H1 (cell line): ENCODE data around the gene TCHP. TPM values are rescaled to one million over a fixed set of nuclear protein-coding genes. Genes with fewer than 3 reads are reported as not detected.

Source experiments
- CTCF ChIA-PET: fragments of 300-600 bp; sonication (Branson Sonifier 250); formaldehyde crosslinking; loops from one replicate; lab custom pipeline; 2021; ENCODE audit not compliant: partially characterized antibody; lab: Charles Lee
- POLR2A ChIA-PET: fragments of 300-600 bp; sonication (Branson Sonifier 250); formaldehyde crosslinking; loops from one replicate; lab custom pipeline; 2021; ENCODE audit warnings: inconsistent platforms; ENCODE audit not compliant: partially characterized antibody; lab: Charles Lee
- DNase-seq, 2 experiments: peaks; one replicate each; pipeline versions ENCODE4 v3.0.0 to v3.0.0-alpha.2; 2010 to 2022; ENCODE audit warnings: low spot score in 2 of 2, low read depth in 1 of 2, mixed read lengths in 1 of 2
- FAIRE-seq: peaks from 2 replicates; lab custom pipeline; 2011; peaks lifted over from hg19 to GRCh38; lab: Jason Lieb, UNC
- H2AFZ ChIP-seq: 2 replicates; pipeline ENCODE4 v1.8.1; 2012; ENCODE audit warnings: low read length, inconsistent platforms
- H2AK5ac ChIP-seq: 2 replicates; pipeline ENCODE4 v1.6.1; 2013; ENCODE audit warnings: low read depth, low read length
- H2BK120ac ChIP-seq: replicated peaks from 2 replicates; pipeline ENCODE3; 2013; ENCODE audit warnings: low read depth, low read length, inconsistent platforms
- H2BK12ac ChIP-seq: 2 replicates; pipeline ENCODE4 v1.6.1; 2013; ENCODE audit warnings: low read depth, low read length
- H2BK15ac ChIP-seq: 2 replicates; pipeline ENCODE4 v1.6.1; 2013; ENCODE audit warnings: low read length
- H2BK20ac ChIP-seq: 2 replicates; pipeline ENCODE4 v1.6.1; 2013; ENCODE audit warnings: low read length
- H2BK5ac ChIP-seq: 2 replicates; pipeline ENCODE4 v1.6.1; 2013; ENCODE audit warnings: low read depth, low read length
- H3K14ac ChIP-seq: 2 replicates; pipeline ENCODE4 v1.6.1; 2013; ENCODE audit warnings: inconsistent platforms; ENCODE audit not compliant: insufficient read length
- H3K18ac ChIP-seq: 2 replicates; pipeline ENCODE4 v1.6.1; 2013; ENCODE audit warnings: low read length; ENCODE audit errors: extremely low read depth
- H3K23ac ChIP-seq: 2 replicates; pipeline ENCODE4 v1.6.1; 2013; ENCODE audit warnings: inconsistent platforms; ENCODE audit not compliant: insufficient read length
- H3K23me2 ChIP-seq: 2 replicates; pipeline ENCODE4 v1.6.1; 2013; ENCODE audit warnings: low read depth, low read length
- H3K27ac ChIP-seq: 2 replicates; pipeline ENCODE4 v1.6.1; 2011; ENCODE audit warnings: low read depth, low read length, inconsistent platforms
- H3K27me3 ChIP-seq, 4 experiments: replicated peaks in 1 of 4; 1 replicate in 1 of 4; 2 replicates in 3 of 4; pipeline versions ENCODE4 v1.6.1 to v1.8.1; 2011 to 2013; ENCODE audit warnings: low read length in 3 of 4, mild to moderate bottlenecking in 3 of 4, inconsistent platforms in 2 of 4, mixed read lengths in 2 of 4, moderate library complexity in 1 of 4; ENCODE audit not compliant: control insufficient read depth in 3 of 4, insufficient read depth in 3 of 4; ENCODE audit errors: extremely low read depth in 1 of 4
- H3K36me3 ChIP-seq, 4 experiments: 2 replicates each; pipeline versions ENCODE4 v1.6.1 to v1.8.1; 2011 to 2013; ENCODE audit warnings: mild to moderate bottlenecking in 4 of 4, low read length in 3 of 4, moderate library complexity in 2 of 4, control low read depth in 1 of 4, inconsistent platforms in 1 of 4; ENCODE audit not compliant: insufficient read depth in 4 of 4, control insufficient read depth in 2 of 4
- H3K4ac ChIP-seq: replicated peaks from 2 replicates; pipeline ENCODE3; 2013; ENCODE audit warnings: low read length, low read depth, mixed read lengths, inconsistent platforms; ENCODE audit not compliant: insufficient read length
- H3K4me1 ChIP-seq, 4 experiments: replicated peaks in 1 of 4; 1 replicate in 1 of 4; 2 replicates in 3 of 4; pipeline versions ENCODE4 v1.6.1 to v1.8.1; 2011 to 2013; ENCODE audit warnings: low read length in 3 of 4, inconsistent platforms in 2 of 4, mixed read lengths in 1 of 4; ENCODE audit not compliant: insufficient read depth in 4 of 4, control insufficient read depth in 3 of 4
- H3K4me2 ChIP-seq, 2 experiments: 2 replicates each; pipeline versions ENCODE4 v1.6.1 to v1.8.1; 2011 to 2013; ENCODE audit warnings: low read depth in 2 of 2, low read length in 2 of 2, control low read depth in 1 of 2, inconsistent platforms in 1 of 2, mild to moderate bottlenecking in 1 of 2; ENCODE audit not compliant: insufficient read depth in 1 of 2
- H3K4me3 ChIP-seq, 4 experiments: fragments of 200-600, 300-600 bp in 1 of 4; sonication (generic), shearing (Covaris generic), sonication (Bioruptor Twin) in 1 of 4; 2 replicates each; pipeline versions ENCODE4 v1.5.1 to v1.8.1; 2011 to 2016; ENCODE audit warnings: low read length in 4 of 4, low read depth in 3 of 4, control low read depth in 2 of 4, inconsistent platforms in 2 of 4, mild to moderate bottlenecking in 2 of 4, mixed read lengths in 1 of 4, moderate library complexity in 1 of 4; ENCODE audit not compliant: insufficient read depth in 2 of 4; ENCODE audit errors: extremely low read depth in 1 of 4
- H3K56ac ChIP-seq: replicated peaks from 2 replicates; pipeline ENCODE3; 2013; ENCODE audit warnings: low read depth, mild to moderate bottlenecking, mixed read lengths, low read length, inconsistent platforms; ENCODE audit not compliant: insufficient read length
- H3K79me1 ChIP-seq: 2 replicates; pipeline ENCODE4 v1.6.1; 2013; ENCODE audit warnings: low read depth, low read length, control low read depth
- H3K79me2 ChIP-seq, 2 experiments: 2 replicates each; pipeline versions ENCODE4 v1.6.1 to v1.8.1; 2012 to 2013; ENCODE audit warnings: low read length in 2 of 2, mild to moderate bottlenecking in 2 of 2, inconsistent platforms in 1 of 2; ENCODE audit not compliant: insufficient read depth in 2 of 2, control insufficient read depth in 1 of 2
- H3K9ac ChIP-seq, 4 experiments: replicated peaks in 1 of 4; 1 replicate in 1 of 4; 2 replicates in 3 of 4; pipeline versions ENCODE4 v1.6.1 to v1.8.1; 2011 to 2013; ENCODE audit warnings: low read depth in 3 of 4, low read length in 3 of 4, control low read depth in 2 of 4, mild to moderate bottlenecking in 2 of 4, moderate library complexity in 2 of 4, inconsistent platforms in 1 of 4; ENCODE audit errors: extremely low read depth in 1 of 4
- H3K9me3 ChIP-seq, 2 experiments: 2 replicates each; pipeline versions ENCODE4 v1.6.1 to v1.8.1; 2012 to 2013; ENCODE audit warnings: mild to moderate bottlenecking in 2 of 2, moderate library complexity in 2 of 2, control low read depth in 1 of 2, inconsistent platforms in 1 of 2, low read depth in 1 of 2, low read length in 1 of 2, mixed read lengths in 1 of 2; ENCODE audit not compliant: insufficient read depth in 2 of 2
- H4K20me1 ChIP-seq, 2 experiments: replicated peaks in 1 of 2; 2 replicates each; pipeline versions ENCODE3 to v1.8.1; 2011 to 2013; ENCODE audit warnings: inconsistent platforms in 2 of 2, low read length in 2 of 2, mild to moderate bottlenecking in 1 of 2; ENCODE audit not compliant: insufficient read depth in 2 of 2, control insufficient read depth in 1 of 2
- H4K5ac ChIP-seq: 2 replicates; pipeline ENCODE4 v1.6.1; 2013; ENCODE audit warnings: low read length, low read depth, mixed read lengths, inconsistent platforms; ENCODE audit not compliant: insufficient read length
- H4K8ac ChIP-seq: 2 replicates; pipeline ENCODE4 v1.8.0; 2013; ENCODE audit warnings: mild to moderate bottlenecking, moderate library complexity, low read length, inconsistent platforms; ENCODE audit not compliant: insufficient read depth; ENCODE audit errors: extremely low read depth
- H4K91ac ChIP-seq: replicated peaks from 2 replicates; pipeline ENCODE3; 2013; ENCODE audit warnings: low read length, mixed read lengths, inconsistent platforms; ENCODE audit not compliant: insufficient read length
- BRCA1 ChIP-seq: IDR thresholded peaks from 2 replicates; pipeline ENCODE4 v1.6.1; 2012; ENCODE audit warnings: low read depth, low read length, improper control_type of control experiment
- CTBP2 ChIP-seq: IDR thresholded peaks from 2 replicates; pipeline ENCODE4 v1.7.0; 2011; ENCODE audit warnings: borderline replicate concordance, mild to moderate bottlenecking, moderate library complexity, mixed read lengths, low read length; ENCODE audit not compliant: insufficient read depth, insufficient read length
- KDM4A ChIP-seq: IDR thresholded peaks from one replicate; pipeline ENCODE4 v1.7.1; 2012; ENCODE audit warnings: low read depth, mild to moderate bottlenecking, moderate library complexity, low read length, inconsistent platforms; ENCODE audit not compliant: severe bottlenecking
- TAF1 ChIP-seq: IDR thresholded peaks from 2 replicates; pipeline ENCODE4 v1.6.1; 2011; ENCODE audit warnings: mild to moderate bottlenecking, low read depth, low read length
- WGBS, 2 experiments: shearing (Covaris generic) in 1 of 2; methylation state at CpG; one replicate each; pipeline versions ENCODE4 v1.1.6 to v1.1.7; 2013 to 2015; ENCODE audit warnings: low lambda C conversion rate in 2 of 2, mixed read lengths in 2 of 2, inconsistent platforms in 1 of 2, low coverage in 1 of 2, missing lambda C conversion rate in 1 of 2; ENCODE audit not compliant: insufficient replicate concordance in 2 of 2, insufficient coverage in 1 of 2, insufficient read length in 1 of 2; ENCODE audit errors: extremely low coverage in 1 of 2, missing lambda C conversion rate in 1 of 2; 5-methylcytosine and 5-hydroxymethylcytosine counted together
- polyA plus RNA-seq, 7 experiments: library from polyadenylated mRNA; depleted of rRNA in 3 of 7; stranded (reverse) in 5 of 7; unstranded in 2 of 7; fragments of >200 nt in 5 of 7; fragments of 200-250 nt in 2 of 7; gene quantifications; 1 replicate in 5 of 7; 2 replicates in 1 of 7; 4 replicates in 1 of 7; pipeline versions ENCODE4 v1.2.1 to v1.2.3, GENCODE V29; 2011 to 2013; ENCODE audit warnings: missing spikeins in 2 of 7, mixed read lengths in 2 of 7
- total RNA-seq: library from RNA; stranded (reverse); fragmentation: NEBNext Ultra II Directional; extraction: Animal tissue kit (Norgen Biotek cat#: 25700); gene quantifications from 2 replicates; pipeline ENCODE4 v1.2.1, GENCODE V29; 2021

TCHP gene
- total and polyA plus RNA-seq, 2 of the 8 experiments (the other 6 are each of a cell fraction or from before 2014, with no cell fraction given), result 2.8 to 4.5 TPM

DNA sequence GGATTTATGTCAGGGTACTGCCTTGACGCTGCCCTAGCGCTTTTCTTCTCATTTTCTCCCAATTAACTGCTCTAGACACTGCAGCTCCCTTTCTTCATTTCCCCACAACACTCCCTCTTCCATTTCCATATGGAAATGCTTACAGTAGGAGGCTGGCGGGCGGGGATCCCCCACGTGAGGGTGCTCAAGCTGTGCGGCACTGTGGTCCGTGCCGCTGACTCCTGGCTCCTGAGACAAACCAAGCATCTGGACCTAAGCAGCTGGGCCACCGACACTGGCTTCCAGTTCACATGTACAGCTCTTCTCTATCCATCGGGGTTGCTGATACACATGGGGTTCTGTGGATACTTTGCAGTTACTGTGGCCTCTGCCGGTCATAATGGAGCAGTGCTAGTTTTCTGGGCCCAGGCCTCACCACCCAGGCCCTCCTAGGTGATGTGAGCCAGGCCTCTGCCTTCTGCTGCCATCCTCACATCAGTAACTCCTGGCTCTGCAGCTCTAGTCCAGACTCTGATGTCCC, 20.2 kb downstream of the TCHP start:
- Histone ChIP-seq H2BK20ac (no peak overlapping the region), H4K5ac (no peak overlapping the region), H3K14ac (no peak overlapping the region), H2BK5ac (no peak overlapping the region), H3K27ac (no peak overlapping the region), H4K8ac (no peak overlapping the region), H2BK15ac (no peak overlapping the region), H3K79me1 (no peaks in the 10 kb centered on the region), H3K27me3 (no peaks in the 10 kb centered on the region), H2AK5ac (no peak overlapping the region), H3K9ac (no peak overlapping the region), H2AFZ (no peak overlapping the region), H3K23ac (no peak overlapping the region), H3K4me3 (no peak overlapping the region), H4K20me1 (no peaks in the 10 kb centered on the region), H2BK12ac (no peak overlapping the region), H3K79me2 (no peaks in the 10 kb centered on the region), H3K4me2 (no peak overlapping the region), H3K18ac (no peak overlapping the region), H3K9me3 (peaks cover 0 to 3% of the 10 kb centered on the region in 2 experiments; a peak in 1 of 4 replicates), H3K4ac (no peak overlapping the region), H4K91ac (no peak overlapping the region), H2BK120ac (no peak overlapping the region), H3K36me3 (no peaks in the 10 kb centered on the region), H3K56ac (no peak overlapping the region), H3K4me1 (peaks cover 0 to 3% (median 0%) of the 10 kb centered on the region in 4 experiments; a peak in 1 of 7 replicates), H3K23me2 (no peaks in the 10 kb centered on the region)
- POLR2A ChIA-PET, result interaction anchor here (0.6 to 1.1 kb wide), 2 partner anchors 10 to 67 kb away, joined by 3 to 4 read pairs; no protein-coding TSS in a partner anchor
- FAIRE-seq (no peak), DNase-seq (no peak)
- CTCF ChIA-PET, result interaction anchor here (0.7 to 3.8 kb wide), 11 partner anchors 9 to 156 kb away, joined by 3 to 23 read pairs (median 5); partner anchors contain the start of gene TCHP
- WGBS, 2 experiments, result 85% methylated on average over 11 of the region's 11 CpGs; no CpG with 5 or more reads in 1 of the 2 experiments
- TF ChIP-seq TAF1, result no peak
- no peak for TF ChIP-seq KDM4A
- TF ChIP-seq CTBP2, result no peak
- TF ChIP-seq BRCA1, result no peak
